HG02759 (cell line): ENCODE results near the gene RPL15.
"Not testable (repeated sequence)": the region's sequence is repeated elsewhere in the genome, so short reads cannot be mapped to it uniquely, and the experiment has no call there.

Source experiments
- ATAC-seq: cut with Tn5 transposase; IDR thresholded peaks from one replicate; pipeline ENCODE4 v1.9.1; 2021; ENCODE audit warnings: mild to moderate bottlenecking, moderate library complexity; ENCODE audit not compliant: unreplicated experiment

The RPL15 gene

DNA sequence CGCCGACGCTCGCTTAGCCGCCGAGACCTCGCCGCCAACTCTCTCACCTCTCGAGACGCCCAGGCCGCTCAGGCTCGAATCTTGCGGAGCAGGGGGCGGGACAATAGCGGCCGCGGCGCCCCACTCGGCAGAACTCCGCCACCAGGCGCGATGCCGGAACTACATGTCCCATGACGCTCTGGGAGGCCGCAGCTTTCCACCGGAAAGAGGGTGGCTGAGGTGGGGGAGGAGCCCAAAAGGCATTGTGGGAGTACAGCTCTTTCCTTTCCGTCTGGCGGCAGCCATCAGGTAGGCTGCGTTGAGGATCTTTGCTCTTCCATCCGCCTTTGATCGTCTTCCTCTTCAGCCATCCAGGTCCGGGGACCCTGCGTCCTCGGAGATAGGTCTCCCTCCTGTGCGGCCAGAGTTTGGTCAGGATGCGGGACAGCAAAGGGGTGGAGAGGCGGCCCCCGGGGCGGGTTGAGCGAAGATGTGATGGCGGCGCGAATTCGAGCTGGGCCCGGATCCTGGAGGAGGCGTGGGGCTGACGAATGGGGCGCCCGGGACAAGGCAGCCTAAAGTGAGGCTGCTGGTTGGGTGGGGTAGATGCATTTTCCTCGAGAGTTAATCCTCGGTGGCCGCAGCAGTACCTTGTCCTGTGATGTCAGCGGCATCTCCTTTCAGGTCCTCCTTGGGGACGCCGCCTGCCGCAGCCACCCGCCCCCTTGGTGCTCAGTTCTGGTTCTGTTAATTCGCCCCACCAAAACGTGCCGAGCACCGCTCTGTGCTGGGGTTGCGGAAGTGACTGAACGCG is at the start of gene RPL15, which contains the start of gene NKIRAS1:
RPL15 (plus strand) TSS at position 247 of the 793 bp plus-strand sequence. CDS start 728 bp downstream, outside the sequence.
NKIRAS1 (minus strand) TSS at position 105 of the 793 bp plus-strand sequence. CDS start 6,086 bp downstream, outside the sequence.
- ATAC-seq, result peak; percentile 92

DNA sequence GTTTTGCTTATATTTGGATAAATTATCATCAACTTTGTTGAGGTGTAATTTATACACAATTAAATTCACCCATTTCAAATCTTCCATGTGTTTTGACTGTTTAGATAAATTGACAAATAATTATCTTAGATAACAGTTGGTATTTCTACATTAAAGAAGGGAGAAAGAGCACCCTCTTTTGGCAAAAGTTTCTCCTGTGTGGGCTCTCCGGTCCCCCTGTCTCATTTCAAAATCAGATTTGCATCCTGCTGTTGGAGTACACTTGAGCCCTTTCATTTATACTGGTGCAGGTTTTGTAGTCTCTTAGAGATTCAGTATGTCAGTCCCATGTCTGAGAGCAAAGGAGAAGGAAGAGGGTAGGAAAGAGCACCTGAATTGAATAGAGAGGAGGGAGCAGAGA is 49.5 kb upstream of the RPL15 start:
- ATAC-seq, result no peak

DNA sequence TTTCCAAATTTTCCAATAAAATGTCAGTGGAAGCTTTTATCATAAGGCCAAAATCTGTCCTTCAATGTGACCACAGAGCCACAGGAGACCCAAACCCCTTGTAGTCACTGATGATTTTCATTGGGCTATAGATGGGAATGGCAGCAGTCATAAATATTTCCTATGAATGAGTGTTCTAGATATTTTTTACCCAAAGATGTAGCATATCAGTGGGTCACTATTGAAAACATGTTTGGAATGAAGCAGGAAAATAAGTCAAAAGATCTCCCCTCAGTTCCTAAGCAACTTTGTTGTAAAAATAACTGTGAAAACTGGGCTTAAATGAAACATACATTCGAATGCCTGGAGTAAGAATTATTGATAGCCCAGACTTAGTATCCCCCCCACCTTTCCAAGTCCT is 49.1 kb upstream of the RPL15 start:
- ATAC-seq, result no peak

DNA sequence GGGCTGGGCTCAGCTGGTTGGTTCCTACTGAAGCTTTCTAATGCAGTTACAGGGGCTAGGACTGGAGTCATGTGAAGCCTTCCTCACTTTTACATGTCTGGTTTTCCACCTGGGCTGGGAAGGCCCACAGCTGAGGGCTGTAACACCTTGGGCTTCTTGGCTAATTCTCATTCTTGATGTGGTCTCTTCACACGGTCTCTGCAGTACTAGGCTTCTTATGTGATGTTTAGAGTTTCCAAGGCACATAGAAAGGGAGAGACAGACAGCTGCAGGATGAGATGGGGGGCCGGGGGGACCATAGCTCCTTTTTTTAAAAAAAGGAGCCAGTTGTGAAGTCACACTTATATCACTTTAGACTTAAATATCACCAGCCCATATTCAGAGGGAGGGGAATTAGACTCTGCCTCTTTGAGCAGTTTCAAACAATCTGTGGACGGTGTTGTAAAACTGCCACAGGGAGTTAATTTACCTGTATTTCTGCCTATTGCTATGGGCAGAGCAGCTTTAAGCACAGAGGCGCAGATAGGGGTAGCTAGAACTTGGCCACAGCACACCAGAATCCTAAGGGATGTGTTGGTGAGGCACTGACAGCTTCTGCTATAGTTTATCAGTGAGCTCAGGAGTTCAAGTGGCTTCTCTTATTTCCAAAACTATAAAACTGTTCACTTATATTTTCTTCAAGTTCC is 46.8 kb upstream of the RPL15 start:
- ATAC-seq, result no peak

DNA sequence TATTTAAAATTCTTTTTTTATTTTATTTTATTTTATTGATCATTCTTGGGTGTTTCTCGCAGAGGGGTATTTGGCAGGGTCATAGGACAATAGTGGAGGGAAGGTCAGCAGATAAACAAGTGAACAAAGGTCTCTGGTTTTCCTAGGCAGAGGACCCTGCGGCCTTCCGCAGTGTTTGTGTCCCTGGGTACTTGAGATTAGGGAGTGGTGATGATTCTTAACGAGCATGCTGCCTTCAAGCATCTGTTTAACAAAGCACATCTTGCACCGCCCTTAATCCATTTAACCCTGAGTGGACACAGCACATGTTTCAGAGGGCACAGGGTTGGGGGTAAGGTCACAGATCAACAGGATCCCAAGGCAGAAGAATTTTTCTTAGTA is 46.3 kb upstream of the RPL15 start:
- not testable (repeated sequence) for ATAC-seq

DNA sequence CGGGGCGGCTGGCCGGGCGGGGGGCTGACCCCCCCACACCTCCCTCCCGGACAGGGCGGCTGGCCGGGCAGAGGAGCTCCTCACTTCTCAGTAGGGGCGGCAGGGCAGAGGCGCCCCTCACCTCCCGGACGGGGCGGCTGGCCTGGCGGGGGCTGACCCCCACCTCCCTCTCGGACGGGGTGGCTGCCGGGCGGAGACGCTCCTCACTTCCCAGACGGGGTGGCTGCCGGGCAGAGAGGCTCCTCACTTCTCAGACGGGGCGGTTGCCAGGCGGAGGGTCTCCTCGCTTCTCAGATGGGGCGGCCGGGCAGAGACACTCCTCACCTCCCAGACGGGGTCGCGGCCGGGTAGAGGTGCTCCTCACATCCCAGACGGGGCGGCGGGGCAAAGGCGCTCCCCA is 45.6 kb upstream of the RPL15 start:
- ATAC-seq, result not testable (repeated sequence)

DNA sequence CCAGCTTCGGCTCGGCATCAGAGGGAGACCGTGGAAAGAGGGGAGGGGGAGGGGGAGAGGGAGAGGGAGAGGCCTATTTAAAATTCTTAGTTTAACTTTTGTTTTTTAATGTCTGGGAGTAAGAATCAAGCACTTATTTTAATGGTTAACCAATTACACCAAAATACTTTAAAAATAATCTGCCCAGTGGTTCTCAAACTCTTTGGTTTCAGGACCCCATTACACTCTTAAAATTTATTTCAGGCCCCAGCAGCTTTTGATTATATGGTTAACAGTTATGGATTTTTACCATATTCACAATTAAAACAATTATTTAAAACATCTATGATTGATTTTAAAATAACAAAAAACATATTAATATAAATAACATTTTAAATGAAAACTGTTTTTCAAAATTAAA is 44.6 kb upstream of the RPL15 start:
- ATAC-seq, result no peak

DNA sequence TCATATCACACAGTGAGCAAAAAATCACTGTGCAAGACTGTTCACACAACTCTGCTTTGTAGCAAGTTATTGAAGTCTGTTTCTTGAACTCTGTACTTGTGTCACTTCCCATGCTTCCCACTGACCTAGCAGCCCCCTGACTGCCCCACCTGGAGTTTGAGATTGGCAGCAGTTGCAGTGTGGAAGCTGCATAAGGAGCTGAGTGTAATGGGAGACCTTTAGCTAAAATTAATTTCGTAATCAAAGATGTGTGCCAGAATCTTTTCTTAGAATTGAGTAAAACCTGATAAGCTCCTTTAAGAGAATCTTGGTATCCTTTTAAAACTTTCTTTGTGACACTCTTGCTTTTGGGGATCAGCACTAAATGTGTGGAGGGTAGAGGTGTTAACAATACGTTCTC is 43.0 kb upstream of the RPL15 start:
- ATAC-seq, result no peak

DNA sequence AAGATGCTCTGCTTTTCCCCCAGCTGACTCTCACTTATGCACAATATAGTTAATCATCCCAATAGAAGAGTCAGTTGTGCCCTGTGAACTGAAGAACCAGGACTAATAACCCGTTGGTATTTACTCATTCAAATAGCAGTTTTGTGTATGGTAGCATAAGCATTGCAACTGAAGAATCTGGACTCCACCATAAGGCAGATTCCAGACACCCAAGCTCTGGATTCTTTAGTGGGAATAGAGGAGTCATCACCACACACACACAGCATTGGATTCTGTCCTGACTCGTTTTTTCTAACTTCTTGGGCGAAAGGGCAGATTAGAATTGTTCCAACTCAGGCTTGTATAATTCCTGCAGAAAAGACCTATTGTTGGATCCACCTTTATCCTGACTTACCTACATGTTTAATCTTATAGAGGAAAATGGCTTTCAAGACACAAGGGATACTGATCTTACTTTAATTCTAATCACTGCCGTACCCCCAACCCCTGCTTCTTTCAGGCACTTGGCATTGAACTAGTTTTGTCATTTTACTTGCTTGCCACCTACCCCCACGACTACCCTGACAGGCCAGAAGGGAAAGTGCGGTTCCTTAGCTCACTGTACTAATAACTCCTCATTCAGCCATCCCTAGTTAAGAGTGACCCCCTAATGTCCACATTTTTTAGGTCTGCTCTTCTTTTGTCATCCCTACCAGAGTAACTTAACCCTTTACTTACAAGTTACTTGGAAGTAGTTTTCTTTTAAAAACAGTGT is 42.4 kb upstream of the RPL15 start:
- no peak for ATAC-seq

DNA sequence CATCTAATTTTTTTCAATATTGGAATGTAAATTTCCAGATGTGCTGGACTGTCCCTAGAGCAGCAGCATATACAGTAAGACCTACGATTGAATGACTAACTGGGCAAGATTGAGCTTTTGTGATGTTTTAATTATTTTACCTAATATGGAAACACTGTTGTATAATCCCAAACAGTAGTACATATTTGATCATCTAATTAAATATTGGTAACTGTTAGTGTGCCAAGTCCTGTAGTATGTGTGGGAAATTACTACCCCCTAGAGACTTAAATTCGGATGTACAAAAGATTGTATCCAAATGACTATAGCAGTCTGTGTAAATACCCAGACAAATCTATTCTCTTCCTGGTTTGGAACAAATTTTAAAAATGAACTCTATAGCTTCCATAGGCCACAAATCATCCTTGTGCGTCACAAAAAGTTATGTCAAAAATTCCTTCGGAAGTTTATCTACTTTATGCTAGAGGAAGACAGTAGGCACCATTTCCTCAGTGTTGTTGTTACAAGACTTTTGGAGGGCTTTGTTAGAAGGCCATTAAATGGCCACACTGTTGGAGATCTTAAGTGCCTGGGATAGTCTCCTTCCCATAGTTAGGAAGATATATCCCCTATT is 41.7 kb upstream of the RPL15 start:
- ATAC-seq, result no peak

DNA sequence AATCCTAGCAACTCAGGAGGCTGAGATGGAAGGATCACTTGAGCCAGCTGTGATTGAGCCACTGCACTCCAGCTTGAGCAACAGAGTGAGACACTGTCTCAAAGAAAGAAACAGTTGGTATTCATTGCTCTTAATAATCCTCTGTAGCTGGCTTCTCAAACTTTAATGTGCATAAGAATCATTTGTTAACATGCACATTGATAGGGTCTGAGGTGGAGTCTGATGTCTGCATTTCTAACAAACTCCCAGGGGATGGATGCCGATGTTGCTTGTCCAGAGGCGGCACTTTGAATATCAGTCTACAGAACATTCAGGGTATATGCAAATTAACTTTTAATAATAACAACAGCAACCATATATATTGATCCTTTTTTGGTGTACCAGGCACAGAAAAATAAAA is 40.0 kb upstream of the RPL15 start:
- ATAC-seq, result no peak

DNA sequence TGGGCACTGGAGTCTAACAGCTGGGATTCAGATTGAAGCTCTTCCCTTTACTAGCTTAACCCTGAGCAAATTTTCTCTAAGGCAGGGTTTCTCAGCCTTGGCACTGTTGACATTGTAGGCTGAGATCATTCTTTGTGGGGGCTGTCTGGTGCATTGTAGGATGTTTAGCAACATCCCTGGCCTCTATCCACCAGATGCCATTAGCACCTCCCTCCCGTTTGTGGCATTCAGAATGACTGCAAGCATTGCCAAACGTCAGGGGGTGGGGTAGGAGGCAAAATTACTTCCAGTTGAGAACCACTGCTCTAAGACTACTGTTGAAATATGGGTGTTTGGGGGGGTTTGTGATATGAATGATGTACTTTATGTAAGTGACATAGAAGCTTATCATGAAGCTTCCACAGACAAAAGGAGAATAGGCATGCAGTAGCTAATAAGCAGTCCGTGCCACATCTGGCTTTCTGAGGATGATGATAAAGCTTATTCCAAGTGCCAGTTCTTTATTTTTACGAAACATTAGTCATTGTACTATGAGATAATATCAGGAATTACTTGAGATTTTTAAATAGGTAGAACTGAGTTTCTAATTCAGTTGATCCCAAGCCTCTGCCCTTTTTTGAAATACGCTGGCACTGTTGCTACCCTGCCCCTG is 39.5 kb upstream of the RPL15 start:
- no peak for ATAC-seq

DNA sequence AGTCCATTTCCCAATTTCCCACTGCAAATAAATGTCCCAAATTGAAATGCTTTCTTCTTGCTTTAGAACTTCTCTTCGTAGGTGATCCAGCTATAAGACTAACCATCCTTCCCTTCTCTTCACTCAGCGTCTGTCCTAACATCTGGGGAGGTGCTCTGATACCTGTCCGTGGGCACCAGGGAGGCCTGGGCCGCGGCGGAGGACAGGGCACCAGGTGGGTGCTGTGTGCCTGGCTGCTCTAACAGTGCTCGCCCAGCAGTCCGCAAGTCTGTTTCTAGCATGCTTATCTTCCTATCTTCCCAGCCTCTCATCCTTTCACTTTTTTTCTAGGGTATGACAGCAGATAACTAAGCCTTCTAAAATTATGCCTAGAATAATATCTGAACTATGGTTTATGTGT is 37.4 kb upstream of the RPL15 start:
- no peak for ATAC-seq

DNA sequence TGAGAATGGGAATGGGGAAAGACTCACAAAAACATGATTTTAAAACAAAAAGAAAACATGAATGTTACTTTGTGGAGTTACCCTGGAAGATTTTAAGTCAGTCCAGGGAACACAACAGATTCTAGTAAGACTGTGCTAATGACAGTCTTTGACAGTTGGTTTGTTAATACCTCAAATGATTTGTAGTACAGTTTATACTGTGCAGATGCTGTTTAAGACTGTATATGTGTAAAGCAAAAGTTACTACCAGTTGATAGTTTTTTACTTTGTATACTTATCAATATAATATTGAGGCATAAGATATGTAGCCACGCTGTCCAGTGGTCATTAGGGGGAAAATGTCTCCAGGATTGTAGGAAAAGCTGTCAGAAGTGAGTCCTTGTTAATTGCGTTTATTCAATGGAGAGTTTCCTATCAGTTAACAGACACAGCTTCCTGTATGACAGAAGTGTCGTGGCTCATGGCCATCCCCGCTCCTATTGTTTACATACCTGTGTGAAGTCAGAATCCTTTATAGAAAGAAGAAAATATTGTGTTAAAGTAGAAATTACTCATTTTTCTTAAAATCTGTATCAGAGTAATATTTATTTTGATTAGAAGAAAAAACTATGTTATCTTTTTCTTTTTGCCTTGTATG is 36.1 kb upstream of the RPL15 start:
- ATAC-seq, result no peak

DNA sequence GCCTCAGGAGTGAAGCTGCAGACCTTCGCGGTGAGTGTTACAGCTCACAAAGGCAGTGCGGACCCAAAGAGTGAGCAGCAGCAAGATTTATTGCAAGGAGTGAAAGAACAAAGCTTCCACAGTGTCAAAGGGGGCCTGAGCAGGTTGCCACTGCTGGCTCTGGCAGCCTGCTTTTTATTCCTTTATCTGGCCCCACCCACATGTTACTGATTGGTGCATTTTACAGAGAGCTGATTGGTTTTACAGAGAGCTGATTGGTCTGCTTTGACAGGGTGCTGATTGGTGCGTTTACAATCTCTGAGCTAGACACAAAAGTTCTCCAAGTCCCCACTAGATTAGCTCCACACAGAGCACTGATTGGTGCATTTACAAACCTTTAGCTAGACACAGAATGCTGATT is 34.9 kb upstream of the RPL15 start:
- not testable (repeated sequence) for ATAC-seq

DNA sequence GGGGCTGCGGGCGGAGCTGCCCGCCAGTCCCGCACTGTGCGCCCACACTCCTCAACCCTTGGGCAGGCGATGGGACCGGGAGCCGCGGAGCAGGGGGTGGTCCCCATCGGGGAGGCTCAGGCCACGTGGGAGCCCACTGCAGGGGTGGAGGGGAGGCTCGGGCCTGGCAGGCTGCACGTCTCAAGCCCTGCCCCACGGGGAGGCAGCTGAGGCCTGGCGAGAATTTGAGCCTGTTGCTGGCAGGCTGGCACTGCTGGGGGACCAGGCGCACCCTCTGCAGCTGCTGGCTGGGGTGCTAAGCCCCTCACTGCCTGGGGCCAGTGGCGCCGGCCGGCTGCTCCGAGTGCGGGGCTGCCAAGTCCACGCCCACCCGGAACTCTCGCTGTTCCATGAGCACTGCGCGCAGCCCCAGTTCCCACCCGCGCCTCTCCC is 34.4 kb upstream of the RPL15 start:
- ATAC-seq, result no peak

DNA sequence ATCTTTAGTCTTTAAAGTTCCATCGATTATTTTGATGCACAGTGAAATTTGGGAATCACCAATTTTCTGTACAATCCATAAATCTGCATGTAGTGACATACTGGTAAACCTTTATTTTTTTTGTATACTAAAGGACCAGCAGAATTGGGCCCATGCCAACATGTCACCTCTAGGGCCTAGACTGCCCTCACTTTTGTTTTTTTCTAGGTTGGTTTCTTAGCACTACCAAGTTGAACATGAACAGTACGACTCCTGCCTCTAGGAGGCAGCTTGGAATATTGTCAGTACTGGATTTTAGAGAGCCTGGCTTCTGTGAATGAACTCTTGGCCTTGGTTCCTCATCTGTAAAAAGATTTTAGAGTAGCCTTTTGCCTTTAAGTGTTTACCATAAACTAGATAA is 32.5 kb upstream of the RPL15 start:
- no peak for ATAC-seq

DNA sequence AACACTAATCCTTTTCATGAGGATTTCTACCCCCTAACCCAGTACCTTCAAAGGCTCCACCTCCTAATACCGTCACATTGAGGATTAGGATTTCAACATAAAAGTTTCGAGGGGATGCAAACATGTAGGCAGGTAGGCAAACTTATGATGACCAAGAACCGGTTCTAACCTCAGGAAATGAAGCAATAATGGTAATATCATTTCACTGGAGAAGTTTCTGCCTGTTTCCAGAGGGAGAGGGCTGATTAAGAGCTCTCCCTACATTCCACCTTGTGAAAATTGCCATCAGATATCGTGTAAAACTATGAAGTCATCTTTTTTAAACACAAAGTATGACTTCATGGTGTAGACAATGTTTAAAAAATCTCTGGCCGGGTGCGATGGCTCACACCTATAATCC is 31.7 kb upstream of the RPL15 start:
- no peak for ATAC-seq

DNA sequence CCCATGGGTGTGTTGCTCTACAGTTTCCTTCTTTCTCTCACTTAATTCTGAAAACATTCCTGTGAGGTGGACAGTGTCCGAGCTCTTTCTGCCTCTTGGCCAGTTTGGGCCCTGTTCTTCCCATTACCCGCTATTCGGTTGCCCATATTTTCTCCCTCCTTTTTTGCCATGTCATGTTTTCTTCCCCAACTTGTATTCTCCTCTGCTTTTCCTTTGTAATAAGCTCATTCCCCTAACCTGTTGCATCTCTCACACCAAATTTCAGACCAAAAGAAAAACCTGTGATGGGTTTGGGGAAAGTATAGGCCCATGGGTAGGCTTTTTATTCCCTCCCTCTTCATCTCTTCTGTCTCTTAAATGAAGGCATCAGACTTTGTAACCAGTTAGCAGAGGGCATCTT is 30.6 kb upstream of the RPL15 start:
- ATAC-seq, result no peak

DNA sequence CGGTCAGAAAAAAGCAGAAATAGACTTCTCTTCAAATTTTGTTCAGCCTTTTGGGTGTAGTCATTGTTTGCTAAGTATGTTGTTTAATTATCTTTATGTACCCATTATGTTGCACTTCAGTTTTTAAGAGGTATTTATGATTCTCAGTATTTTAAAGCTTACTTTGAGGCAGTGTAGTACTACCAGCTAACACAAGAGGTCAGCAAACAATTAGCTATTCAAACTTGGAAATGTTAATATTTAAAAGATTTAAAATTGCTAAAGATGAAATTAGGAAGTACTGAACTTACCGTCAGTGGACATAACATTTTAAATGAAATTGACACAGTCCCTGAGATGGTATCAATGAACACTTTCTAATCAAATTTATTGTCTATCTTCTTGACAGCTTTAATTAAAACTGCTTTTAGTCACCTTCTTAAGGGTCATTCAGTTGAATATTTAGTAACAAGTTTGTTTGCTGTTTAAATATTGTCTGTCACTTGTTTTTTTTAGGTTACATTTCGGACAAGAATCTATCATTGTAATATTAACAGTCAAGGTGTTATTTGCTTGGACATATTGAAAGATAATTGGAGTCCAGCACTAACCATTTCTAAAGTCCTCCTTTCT is 28.2 kb upstream of the RPL15 start:
- ATAC-seq, result no peak
